AG04449 (cell line): ENCODE measurements around the gene OR6A2.

ENCODE experiments used
- CTCF ChIA-PET: fragments of 350-600 bp; formaldehyde crosslinking; extraction: SDS; loops from one replicate; lab custom pipeline; 2021; ENCODE audit warnings: antibody characterized with exemption; lab: Yijun Ruan, JAX
- POLR2A ChIA-PET: fragments of 400-600, 350-600 bp; formaldehyde crosslinking; extraction: SDS; loops from one replicate; lab custom pipeline; 2020; ENCODE audit warnings: antibody characterized with exemption, inconsistent platforms; lab: Yijun Ruan, JAX
- DNase-seq: peaks from one replicate; pipeline ENCODE4 v3.0.0-alpha.2; 2010; ENCODE audit warnings: low read depth, low spot score
- H3K4me3 ChIP-seq: 2 replicates; pipeline ENCODE4 v1.5.1; 2011; ENCODE audit warnings: low read depth, mild to moderate bottlenecking, control low read depth, low read length
- CTCF ChIP-seq: IDR thresholded peaks from one replicate; pipeline ENCODE4 v1.5.1; 2011; ENCODE audit warnings: mild to moderate bottlenecking, moderate library complexity, low read length, control low read depth, inconsistent platforms; ENCODE audit not compliant: insufficient read depth; ENCODE audit errors: missing control alignments

The OR6A2 gene

DNA sequence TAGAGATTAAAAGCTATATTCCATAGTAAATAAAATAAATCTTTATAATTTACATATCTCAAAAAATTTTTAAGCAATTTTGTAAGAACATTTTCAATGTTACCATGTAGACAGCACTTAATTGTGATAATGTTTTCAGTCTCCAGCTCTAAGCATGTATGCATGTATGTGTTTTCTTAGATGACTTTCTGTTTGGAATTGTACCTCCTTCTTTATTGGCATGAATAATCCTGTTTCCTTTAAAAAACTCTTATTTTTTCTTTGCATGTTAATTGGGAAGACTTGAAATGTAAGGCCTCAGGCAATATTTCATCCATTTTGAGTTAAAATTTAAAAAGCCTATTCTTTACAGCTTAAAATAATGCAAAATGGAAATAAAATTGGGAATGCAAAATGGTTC is 18.7 kb downstream of the OR6A2 start:
- ChIA-PET CTCF (interaction anchor here (0.8 to 1.6 kb wide), 3 partner anchors 24 to 31 kb away, joined by 3 to 5 read pairs (median 5); no protein-coding TSS in a partner anchor), POLR2A (no interaction called here)
- TF ChIP-seq CTCF, result no peak
- DNase-seq, result no peak
- no peak overlapping the region for H3K4me3 ChIP-seq

GRCh38 chr11:6778518-6778917 is 21.0 kb downstream of the OR6A2 start:
- no peak overlapping the region for H3K4me3 ChIP-seq
- DNase-seq, result no peak
- TF ChIP-seq CTCF, result no peak
- ChIA-PET POLR2A (no interaction called here), CTCF (interaction anchor here (0.9 to 1.8 kb wide), 3 partner anchors 23 to 34 kb away, joined by 3 to 6 read pairs (median 3); no protein-coding TSS in a partner anchor)

DNA sequence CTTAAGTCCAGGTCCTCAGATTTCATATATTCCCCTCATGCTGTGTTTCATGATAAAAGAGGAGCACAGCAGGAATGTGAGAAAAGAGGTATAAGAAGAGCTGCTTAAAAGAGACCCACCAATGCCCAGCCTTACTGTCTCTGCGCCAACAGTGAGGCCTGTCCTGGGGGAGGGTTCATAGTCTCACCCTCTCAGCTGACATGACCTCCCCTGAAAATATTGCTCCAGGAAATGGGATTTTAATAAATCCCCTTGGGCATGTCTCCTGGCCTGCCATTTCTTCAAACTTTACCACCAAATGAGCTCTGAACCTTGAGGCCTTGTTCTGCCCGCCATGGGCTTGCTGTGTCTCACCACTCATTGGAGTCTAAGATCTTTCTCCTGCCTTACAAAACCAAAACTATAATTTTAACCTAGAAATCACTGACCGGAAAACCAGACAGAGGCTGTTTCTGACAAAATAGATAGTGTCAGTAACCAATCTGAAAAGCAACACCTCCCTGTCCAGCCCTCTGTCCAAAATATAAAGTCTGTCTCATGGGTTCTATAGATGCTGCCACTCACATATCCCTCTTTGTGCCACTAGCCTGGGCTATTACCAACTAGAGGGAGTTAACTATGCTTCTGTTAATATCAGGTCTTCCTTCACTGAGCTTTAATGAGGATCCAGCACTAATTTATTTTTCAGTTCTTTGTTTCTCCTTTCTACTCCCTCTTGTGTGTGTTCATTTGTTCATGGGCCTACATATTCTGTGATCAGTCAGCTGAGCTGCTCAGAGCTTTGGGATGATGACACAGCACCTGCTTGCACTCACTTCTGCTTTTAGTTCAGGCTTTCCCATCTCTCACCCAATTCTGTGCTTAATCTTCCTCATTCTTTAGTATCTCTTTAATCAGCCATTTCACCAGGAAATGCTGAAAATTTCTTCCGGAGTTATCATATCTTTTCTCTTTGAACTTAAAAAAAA is 27.3 kb downstream of the OR6A2 start, which contains the start of gene OR2AG2:
Gene OR2AG2, minus strand, starts transcription at position 51 of the 968 bp plus-strand sequence. CDS start 3,019 bp downstream, outside the sequence.
- no peak for DNase-seq
- POLR2A ChIA-PET, result no interaction called here
- CTCF ChIA-PET, result interaction anchor here (1.7 kb wide), 1 partner anchor 15 kb away, joined by 4 read pairs; no protein-coding TSS in a partner anchor

DNA sequence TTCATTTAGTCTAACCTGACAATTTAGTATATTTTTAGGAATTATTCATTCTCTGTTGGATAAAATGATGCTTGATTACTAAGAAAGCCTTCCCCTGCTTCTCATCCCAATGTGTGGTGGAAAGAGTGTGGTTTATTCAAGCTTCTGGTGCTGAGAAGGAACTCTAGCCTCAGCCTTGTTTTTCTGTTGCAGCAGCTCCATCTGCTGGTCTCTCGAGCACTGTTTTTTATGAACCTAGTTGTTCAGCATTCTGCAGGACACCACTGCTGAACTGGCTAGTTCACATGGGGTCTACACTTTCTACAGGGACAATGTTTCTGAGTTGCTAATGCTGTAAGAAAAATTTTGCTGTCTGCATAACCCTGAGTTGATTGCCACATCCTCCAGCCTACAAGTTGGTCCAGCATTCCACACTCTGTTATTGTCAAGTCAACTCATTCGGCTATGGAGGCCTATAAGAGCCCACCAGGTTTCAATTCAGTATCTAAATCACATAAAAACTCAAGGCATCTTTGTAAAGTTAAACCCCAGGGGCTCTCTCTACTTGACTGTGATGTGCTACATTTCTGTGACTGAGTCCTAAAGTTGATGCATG is 42.0 kb downstream of the OR6A2 start:
- peak; percentile 62 for TF ChIP-seq CTCF
- H3K4me3 ChIP-seq, result no peak overlapping the region
- ChIA-PET CTCF (interaction anchor here (0.6 to 7.2 kb wide), 13 partner anchors 9 to 379 kb away, joined by 3 to 71 read pairs (median 3); partner anchors contain the start of genes NLRP14, OR2AG2 and ZNF214), POLR2A (no interaction called here)
- peak; percentile 12 for DNase-seq

More for the DNA sequence above, 27.3 kb downstream of the OR6A2 start, which contains the start of gene OR2AG2:
- H3K4me3 ChIP-seq, result no peak within 1 kb of the TSS
- TF ChIP-seq CTCF, result no peak

DNA sequence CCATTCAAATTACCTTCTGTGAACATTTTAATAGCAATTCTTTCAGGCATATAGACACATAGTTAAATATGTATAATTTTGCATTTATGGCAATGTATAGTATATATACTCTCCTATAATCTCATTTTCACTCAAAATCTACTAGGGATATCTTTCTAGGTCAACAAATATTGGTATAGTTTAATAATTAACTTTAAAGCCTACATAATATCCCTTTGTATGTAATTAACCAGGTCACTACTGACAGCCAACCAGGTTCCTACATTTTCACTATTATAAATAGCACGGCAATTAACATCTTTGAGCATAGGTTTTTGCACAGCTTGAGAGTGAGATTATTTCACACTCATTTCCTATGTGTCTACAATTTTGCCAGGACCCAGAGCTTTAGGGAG is 43.5 kb downstream of the OR6A2 start:
- DNase-seq, result no peak
- CTCF ChIA-PET, result interaction anchor here (0.6 to 12.0 kb wide), 20 partner anchors 9 to 611 kb away, joined by 3 to 141 read pairs (median 4); no protein-coding TSS in a partner anchor
- no peak overlapping the region for H3K4me3 ChIP-seq
- POLR2A ChIA-PET, result no interaction called here
- no peak for TF ChIP-seq CTCF
